GM19468 (cell line): ENCODE data around the gene WDR27.
"Not testable (repeated sequence)": the region's sequence is repeated elsewhere in the genome, so short reads cannot be mapped to it uniquely, and the experiment has no call there.

ENCODE experiments used
- ATAC-seq: cut with Tn5 transposase; IDR thresholded peaks from one replicate; pipeline ENCODE4 v1.9.1; 2021; ENCODE audit warnings: mild to moderate bottlenecking, moderate library complexity, moderate number of reproducible peaks; ENCODE audit not compliant: unreplicated experiment; ENCODE audit errors: extremely low read depth

The WDR27 gene

DNA sequence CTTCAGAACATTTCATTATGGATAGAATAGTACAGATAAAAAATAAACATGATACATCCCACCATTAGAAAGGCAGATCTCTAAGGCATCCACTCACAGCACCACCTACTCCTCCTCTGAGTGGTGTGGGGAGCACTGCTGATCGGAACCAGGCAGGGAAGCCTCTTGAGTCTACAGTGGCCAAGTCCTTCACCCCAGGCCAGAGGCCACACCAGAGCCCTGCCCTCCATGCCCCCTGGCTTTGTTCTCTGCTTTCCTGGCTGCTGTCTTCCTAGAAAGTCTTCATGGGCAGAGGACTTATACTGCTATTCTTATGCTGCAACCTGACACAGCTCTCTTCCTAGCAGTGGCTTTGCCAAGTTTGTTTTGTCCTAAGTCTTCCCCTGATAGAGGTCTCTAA is 246.4 kb downstream of the WDR27 start:
- no peak for ATAC-seq

DNA sequence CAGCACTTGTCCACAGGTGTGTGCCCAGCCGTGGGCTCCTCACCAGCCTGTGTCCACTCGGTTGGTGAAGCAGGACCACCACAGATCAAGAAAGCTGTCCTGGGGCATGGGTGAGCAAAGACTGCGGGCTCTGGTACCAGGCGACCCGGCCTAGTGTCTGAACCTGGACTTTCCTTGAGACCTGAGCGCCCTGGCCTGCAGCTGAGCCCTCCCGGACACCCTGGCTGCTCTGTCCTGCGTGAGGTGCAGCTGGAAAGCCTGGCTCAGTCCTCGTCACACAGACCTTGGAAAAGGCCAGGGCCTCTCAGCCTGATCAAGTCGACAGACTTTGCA is 247.0 kb downstream of the WDR27 start:
- ATAC-seq: no peak

GRCh38 chr6:169454204-169454871 is 247.5 kb downstream of the WDR27 start:
- ATAC-seq: no peak

- no peak for ATAC-seq
Observed at GRCh38 chr6:169452869-169453620, 248.8 kb downstream of the WDR27 start.

- no peak for ATAC-seq
Observed at GRCh38 chr6:169452117-169452868, 249.5 kb downstream of the WDR27 start.

DNA sequence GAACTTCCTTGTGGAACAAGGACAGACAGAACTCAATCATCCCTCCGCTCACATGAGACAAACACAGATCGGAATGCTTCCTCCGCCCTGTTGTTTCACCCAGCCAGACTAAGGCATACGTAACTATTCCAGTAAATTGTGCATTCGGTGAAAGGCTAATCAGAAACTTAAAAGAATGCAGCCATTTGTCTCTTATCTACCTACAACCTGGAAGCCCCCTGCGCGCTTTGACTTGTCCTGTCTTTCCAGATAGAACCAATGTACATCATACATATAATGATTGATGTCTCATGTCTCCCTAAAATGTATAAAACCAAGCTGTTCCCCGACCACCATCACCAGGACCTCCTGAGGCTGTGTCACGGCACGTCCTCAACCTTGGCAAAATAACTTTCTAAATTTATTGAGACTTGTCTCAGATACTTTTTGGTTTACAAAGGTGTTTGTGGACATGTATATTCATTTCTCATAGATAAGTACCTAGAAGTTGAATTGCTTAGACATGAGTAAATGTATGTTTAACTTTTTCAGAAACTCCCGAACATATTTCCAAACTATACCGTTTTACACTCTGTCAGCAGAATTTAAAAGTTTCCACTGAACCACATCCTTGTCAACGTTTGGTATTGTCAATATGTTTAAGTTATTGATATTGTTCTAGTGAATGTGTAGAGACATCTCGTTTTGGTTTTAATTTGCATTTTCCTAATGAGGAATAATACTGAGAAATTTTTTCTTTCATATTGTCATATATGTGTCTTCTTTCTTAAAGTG is 250.6 kb downstream of the WDR27 start:
- no peak for ATAC-seq

- no peak for ATAC-seq
Observed at GRCh38 chr6:169450097-169450496, 251.7 kb downstream of the WDR27 start.

DNA sequence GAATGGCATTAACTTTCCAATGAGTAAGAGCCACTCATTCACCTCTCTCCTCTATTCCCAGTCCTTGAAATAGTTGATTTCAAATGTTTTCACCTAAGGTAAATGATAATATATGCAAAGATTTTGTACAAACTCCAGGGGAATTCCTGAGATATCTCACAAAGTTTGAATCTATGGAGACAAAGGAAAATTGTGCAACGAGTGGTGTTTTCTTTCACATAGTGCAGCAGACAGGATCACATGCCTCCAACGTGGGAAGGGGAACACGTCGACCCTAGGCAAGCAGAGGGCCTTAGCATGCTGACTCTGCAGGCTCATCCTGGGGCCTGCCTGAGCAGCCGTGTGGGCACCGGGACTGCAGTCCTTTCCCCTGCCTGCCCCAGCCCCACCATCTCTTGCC is 252.6 kb downstream of the WDR27 start:
- ATAC-seq: no peak

- no peak for ATAC-seq
Observed at GRCh38 chr6:169445661-169446581, 255.9 kb downstream of the WDR27 start.

DNA sequence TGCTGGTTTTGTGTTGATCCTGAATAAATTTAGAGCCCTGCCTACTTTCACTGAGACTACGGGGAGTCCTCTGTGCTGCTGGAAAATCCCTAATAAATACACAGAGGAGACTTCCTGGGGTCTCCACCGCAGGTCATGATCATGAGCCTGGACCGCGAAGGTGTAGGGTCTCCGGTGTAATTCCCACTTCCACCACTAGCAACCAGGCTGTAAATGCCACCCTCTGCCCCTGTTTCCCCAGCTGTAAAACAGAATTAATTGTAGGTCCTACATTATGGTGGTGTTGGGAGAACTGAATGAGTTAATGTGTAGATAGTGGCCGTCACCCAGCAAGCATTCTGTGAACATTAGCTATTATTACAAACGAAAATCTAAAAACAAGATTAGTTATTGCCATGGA is 256.6 kb downstream of the WDR27 start:
- no peak for ATAC-seq

DNA sequence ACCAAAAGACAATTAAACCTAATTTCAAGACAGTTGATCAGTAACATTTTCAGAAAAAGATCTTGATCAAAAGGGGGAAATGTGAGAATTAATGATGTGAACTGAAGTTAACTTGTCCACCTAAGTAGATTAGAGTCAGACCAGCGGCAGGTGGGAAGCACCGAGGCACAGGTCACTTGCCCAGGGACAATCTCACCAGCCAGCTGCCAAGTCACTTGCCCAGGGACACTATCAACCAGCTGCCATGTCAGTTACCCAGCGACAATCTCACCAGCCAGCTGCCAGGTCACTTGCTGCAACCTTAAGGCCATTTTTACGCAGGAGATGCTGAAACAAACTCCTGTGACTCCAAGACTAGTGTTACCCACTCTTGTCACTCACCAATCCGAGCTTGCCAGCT is 260.5 kb downstream of the WDR27 start:
- ATAC-seq: no peak

GRCh38 chr6:169439710-169440109 is 262.1 kb downstream of the WDR27 start:
- ATAC-seq: no peak

- not testable (repeated sequence) for ATAC-seq
Observed at GRCh38 chr6:169434554-169434953, 267.3 kb downstream of the WDR27 start.

- ATAC-seq: no peak
Observed at GRCh38 chr6:169429001-169429400, 272.8 kb downstream of the WDR27 start.

- no peak for ATAC-seq
Observed at GRCh38 chr6:169428532-169428931, 273.3 kb downstream of the WDR27 start.

- ATAC-seq: no peak
Observed at GRCh38 chr6:169427856-169428255, 274.0 kb downstream of the WDR27 start.

DNA sequence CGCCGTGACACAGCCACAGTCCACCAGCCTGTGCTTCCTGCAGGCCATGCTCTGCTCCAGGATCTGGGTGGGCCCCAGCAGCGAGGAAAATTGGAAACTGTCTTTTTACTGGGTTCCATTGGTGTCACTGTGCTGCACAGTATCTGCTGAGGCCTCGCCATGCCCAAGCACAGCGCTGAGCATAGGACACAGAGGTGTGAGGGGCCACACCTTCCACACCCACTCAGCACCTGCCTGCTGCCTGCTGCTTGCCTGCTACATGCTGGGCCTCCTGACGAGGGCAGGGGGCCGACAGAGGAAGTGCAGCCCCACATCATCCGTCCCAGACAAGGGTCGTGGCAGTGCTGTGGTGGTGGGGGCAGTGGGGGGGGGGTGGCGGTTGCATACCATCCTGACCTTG is 275.2 kb downstream of the WDR27 start:
- ATAC-seq: no peak

DNA sequence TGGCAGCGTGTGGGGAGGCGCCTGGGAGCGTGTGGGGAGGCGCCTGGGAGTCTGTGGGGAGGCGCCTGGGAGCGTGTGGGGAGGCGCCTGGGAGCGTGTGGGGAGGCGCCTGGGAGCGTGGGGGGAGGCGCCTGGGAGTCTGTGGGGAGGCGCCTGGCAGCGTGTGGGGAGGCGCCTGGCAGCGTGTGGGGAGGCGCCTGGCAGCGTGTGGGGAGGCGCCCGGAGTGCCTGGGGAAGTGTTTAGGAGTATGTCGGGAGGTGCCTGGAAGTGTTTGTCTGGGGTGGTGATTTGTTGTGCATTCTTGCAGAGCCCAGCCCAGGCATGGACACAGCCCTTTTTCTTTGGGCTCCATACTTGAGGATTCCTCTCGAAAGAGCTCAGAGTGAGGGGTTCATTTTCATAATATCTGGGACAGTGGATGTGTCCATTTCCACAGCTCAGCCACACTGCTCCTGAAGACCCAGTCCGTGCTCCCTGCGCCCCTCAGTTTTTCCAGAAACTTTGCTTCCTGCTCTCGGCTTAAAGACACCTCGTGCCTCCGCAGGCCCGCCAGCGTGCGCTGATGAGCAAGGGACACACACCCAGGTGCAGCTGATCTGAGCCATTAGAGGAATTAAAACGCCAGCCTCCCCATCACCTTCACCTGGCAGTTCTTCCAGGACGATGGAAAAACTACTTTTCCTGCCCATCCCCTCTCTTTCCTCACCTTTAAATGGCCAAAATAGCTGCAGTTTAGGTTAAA is 276.0 kb downstream of the WDR27 start:
- ATAC-seq: no peak

GRCh38 chr6:169424821-169425240 is 277.0 kb downstream of the WDR27 start:
- no peak for ATAC-seq
